Measurements from ENCODE around the gene PIP5K1C.

DNA sequence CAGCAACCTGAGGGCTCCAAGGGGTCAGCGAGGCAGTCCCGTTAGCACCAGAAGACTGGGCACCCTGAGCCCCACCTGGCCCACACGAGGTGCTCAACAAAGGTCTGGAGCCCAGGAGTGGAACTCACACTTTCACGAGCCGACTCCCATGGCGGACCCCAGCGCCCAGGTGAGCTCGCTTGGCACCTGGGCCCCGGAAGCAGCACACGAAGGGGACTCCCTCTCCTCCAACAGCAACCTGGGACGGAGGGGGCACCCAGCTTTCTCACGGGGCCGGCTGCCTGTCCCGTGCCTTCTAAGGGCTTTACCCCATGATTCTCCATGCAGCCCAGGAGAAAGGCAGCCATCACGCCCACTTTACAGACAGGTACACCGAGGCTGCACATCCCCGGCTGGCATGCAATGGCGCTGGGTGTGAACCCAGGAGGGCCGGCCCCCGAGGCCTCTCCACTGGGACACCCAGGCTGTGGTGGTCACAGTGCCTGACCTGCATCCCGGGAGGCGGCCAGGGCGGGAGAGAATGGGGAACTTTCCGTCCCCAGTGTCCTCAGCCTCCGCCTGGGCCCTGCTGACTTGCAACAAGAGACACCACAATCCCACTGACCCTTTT, 5.0 kb downstream of the PIP5K1C start:
- TF ChIP-seq, protein P1, sequence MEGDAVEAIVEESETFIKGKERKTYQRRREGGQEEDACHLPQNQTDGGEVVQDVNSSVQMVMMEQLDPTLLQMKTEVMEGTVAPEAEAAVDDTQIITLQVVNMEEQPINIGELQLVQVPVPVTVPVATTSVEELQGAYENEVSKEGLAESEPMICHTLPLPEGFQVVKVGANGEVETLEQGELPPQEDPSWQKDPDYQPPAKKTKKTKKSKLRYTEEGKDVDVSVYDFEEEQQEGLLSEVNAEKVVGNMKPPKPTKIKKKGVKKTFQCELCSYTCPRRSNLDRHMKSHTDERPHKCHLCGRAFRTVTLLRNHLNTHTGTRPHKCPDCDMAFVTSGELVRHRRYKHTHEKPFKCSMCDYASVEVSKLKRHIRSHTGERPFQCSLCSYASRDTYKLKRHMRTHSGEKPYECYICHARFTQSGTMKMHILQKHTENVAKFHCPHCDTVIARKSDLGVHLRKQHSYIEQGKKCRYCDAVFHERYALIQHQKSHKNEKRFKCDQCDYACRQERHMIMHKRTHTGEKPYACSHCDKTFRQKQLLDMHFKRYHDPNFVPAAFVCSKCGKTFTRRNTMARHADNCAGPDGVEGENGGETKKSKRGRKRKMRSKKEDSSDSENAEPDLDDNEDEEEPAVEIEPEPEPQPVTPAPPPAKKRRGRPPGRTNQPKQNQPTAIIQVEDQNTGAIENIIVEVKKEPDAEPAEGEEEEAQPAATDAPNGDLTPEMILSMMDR (conservative IDR thresholded peaks at IDR 0.05): no peak
- TF ChIP-seq EZH2 (IDR thresholded peaks at IDR 0.05; ENCODE audit: low read depth): no peak
